HEK293T (cell line): ENCODE measurements around the gene ATXN7L2.

ENCODE experiments used
- ARNT ChIP-seq: fragments of 450-650 bp; IDR thresholded peaks from 2 replicates; pipeline ENCODE4 v1.6.1; 2017; ENCODE audit warnings: mild to moderate bottlenecking
- BHLHE40 ChIP-seq: fragments of 450-650 bp; IDR thresholded peaks from 2 replicates; pipeline ENCODE4 v1.6.1; 2016; ENCODE audit warnings: mild to moderate bottlenecking, moderate library complexity, borderline replicate concordance
- ELF4 ChIP-seq: fragments of 450-650 bp; IDR thresholded peaks from 2 replicates; pipeline ENCODE4 v1.6.1; 2017; ENCODE audit warnings: antibody characterized with exemption
- FOXK2 ChIP-seq: fragments of 450-650 bp; IDR thresholded peaks from 2 replicates; pipeline ENCODE4 v1.6.1; 2016; ENCODE audit warnings: mild to moderate bottlenecking
- FOXM1 ChIP-seq: fragments of 450-650 bp; IDR thresholded peaks from 2 replicates; pipeline ENCODE4 v1.6.1; 2017; ENCODE audit warnings: mild to moderate bottlenecking, borderline replicate concordance
- HDGF ChIP-seq: fragments of 450-650 bp; IDR thresholded peaks from 2 replicates; pipeline ENCODE4 v1.6.1; 2017; ENCODE audit warnings: antibody characterized with exemption, borderline replicate concordance
- LEF1 ChIP-seq: fragments of 450-650 bp; IDR thresholded peaks from 2 replicates; pipeline ENCODE4 v1.6.1; 2017; ENCODE audit warnings: mild to moderate bottlenecking, borderline replicate concordance
- SP1 ChIP-seq: fragments of 450-650 bp; IDR thresholded peaks from 2 replicates; pipeline ENCODE4 v1.6.1; 2017
- SUZ12 ChIP-seq: fragments of 450-650 bp; IDR thresholded peaks from 2 replicates; pipeline ENCODE4 v1.6.1; 2016; ENCODE audit warnings: mild to moderate bottlenecking
- TARDBP ChIP-seq: fragments of 450-650 bp; IDR thresholded peaks from 2 replicates; pipeline ENCODE4 v1.6.1; 2016
- ZNF384 ChIP-seq: fragments of 450-650 bp; IDR thresholded peaks from 2 replicates; pipeline ENCODE4 v1.6.1; 2016

DNA sequence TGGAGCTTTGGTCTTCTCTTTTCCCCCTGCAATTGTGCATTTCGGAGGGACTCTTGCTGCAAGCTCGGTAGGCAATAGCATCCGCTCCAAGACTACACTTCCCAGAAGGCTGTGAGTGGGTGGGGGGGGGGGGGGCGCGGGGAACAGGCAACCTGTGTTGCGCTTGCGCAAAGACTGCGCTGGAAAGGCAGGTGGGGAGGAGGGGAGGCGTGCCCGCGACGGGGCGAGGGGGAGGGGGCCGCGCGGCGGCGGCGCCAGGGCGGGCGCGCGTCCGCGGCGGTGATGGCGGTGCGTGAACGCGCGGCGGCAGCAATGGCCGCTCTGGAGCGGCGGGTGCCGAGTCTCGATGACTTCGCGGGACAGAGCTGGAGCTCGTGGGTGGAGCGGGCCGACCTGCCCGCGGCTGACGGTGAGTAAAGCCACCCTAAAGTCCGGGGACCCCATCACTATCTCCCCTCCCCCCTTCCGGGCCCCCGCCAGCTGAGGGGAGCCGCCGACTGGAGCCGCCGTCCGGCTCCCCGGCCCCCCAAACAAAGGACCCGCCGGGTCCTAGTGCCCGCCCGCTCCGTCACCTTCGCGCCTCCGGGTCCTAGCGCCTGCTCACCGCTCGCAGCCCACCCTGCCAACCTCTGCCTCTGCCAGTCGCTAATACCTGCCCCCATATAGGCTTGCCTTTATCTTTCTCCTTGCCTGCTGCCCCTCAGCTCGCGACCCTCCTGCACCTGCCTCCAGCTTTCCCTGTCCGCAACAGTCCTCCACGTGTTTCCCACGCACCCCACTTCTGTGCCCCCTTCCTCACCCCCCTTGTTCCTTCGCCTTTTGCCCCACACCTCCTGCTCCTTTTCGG, at the start of gene ATXN7L2:
- TF ChIP-seq ZNF384 (no peak), FOXM1 (peak; percentile 99), SUZ12 (no peak), FOXK2 (no peak), BHLHE40 (no peak), TARDBP (peak; percentile 48), SP1 (no peak), ELF4 (0 out of 2 replicates have a peak, but pooled peaks have one; percentile 20), HDGF (no peak), ARNT (peak; percentile 54), LEF1 (peak; percentile 86)
